Posterior cingulate gyrus (tissue), 11 donors: Measurements from ENCODE around the gene HIVEP3.

ENCODE experiments used
- DNase-seq, 10 donors: peaks; one replicate each; pipeline versions ENCODE4 v3.0.0 to v3.0.0-alpha.2; 2020 to 2021; ENCODE audit warnings: mixed read lengths in 3 of 10
- intact Hi-C: fragments of 100-400 bp; cut with DNase I; formaldehyde crosslinking; loops from one replicate; pipeline ENCODE4 v1.15.1; 2023

HIVEP3 gene

GRCh38 chr1:41537251-41537650 lies 381.5 kb downstream of the HIVEP3 start:
- DNase-seq, result peak in 5 of 10 donors; percentile 5 to 62 (median 33)
- intact Hi-C loops, result no loop called here

DNA sequence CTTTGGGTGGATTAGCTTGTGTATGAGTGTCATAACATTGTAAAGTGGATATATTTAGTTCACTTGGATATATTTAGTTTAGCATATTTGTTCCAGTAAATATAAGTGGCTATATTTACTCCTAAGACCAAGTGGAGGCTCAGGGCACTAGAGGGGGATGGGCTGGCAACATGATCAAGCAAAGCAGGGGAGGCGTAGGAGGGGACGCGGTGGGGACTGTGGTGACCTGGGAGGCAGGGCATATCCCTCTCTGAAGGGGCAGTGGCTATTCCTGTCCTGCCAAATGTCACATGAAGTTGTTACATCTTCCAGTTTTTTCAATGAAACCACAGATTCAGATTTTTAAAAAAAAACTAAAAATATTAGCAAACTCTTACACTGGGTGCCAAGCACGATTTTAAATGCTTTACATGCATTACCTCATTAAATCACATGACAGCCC lies 382.3 kb downstream of the HIVEP3 start:
- DNase-seq, result peak in 4 of 10 donors; percentile 2 to 70 (median 37)
- intact Hi-C loops, result no loop called here

DNA sequence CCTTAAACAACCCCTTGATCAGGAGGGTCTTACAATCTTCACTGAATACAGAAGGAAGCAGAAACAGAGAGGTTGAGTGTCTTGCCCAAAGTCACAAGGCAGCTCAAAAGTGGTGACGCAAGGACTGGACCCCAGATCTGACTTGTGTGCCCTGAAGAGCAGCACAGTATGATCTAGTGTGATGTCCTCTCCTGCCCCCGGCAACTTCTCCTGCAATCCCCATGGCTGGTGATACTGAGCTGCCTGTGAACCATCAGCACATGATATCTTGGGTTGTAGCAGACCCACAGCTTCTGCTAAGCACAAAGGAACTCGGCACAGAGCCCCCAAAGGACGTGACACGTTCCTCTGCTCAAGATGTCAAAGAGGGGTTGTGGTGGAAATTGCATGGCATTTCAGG lies 383.0 kb downstream of the HIVEP3 start:
- intact Hi-C loops, result no loop called here
- peak in 3 of 10 donors; percentile 1 to 21 (median 8) for DNase-seq

- intact Hi-C loops, result no loop called here
- DNase-seq, result peak in 5 of 10 donors; percentile 4 to 54 (median 20)
Measured at GRCh38 chr1:41535276-41535675, 383.4 kb downstream of the HIVEP3 start.

DNA sequence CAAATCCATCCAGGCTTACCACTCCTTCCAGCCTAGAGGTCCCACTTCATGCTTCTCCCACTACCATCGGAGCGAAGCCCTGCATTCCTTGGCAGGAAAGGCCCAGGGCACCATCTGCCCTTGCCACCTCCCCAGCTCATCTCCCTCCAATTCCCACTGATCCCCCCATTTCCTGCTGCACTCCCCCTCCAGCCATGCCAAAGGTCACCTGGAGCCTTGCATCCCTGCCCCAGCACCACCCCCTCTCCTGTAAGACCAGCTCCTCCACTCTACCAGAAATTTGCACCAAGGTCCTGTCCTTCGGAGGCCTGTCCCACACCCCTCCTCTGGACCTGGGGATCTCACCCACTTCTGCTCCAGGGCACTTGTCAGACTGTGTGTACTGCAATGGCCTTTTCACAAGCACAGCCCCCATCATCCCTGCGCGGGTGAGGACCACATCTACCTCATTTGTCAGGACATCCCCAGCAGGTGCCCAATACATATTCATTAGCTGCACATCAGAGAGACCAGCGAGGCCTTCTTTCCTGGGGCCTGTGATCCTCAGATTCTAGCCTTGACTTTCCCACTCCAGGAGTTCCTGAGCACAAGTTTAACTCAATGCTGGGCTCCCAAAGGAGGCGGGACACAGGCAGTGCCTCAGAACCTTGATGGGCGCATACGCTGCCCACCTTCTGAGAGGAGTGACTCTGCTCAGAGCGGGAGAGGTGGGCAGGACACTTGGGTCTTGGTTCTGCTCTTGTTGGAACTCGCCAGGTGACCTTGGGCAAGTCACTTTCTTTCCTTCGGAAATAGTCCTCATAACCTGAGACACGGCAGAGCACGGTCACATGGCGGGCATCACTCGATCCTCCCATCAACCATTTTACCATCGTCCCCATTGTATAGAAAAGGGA lies 384.3 kb downstream of the HIVEP3 start:
- intact Hi-C loops, result no loop called here
- DNase-seq, result peak in 5 of 10 donors; percentile 4 to 64 (median 25)

GRCh38 chr1:41533731-41534080 lies 385.0 kb downstream of the HIVEP3 start:
- intact Hi-C loops, result no loop called here
- DNase-seq, result peak in 3 of 10 donors; percentile 1 to 25 (median 3)

DNA sequence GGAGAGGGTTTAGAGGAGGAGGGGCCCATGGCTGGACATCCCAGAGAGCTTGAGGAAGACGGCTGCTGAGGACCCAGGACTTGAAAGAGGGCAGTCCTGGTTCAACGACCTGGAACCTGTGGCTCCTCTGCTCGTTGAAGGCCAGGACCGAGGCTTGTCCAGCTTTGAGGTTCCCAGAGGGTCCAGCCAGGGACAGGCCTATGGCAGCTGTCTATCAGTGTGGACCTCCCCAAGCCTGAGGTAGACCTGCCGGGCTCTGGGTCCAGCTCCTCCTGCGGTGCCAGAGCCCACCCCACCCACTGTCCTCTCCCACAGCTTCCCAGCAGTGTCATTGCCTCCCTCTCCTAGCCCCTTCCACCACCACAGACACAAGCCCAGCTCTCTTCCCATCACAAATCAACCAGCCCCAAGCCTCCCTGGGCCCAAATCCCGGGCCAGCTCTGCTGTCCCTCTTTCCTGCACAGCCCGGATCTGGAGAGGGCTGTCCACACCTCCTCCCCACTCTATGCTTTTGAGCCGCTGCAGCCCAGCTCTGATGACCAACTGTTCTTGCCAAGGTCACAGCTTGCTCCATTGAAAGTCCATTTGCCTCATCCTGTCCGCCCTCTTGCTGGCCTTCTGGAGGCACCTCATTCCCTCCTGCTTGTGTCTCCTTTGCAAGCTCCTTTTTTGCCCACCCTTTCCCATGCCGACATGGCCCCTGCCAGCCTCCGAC lies 385.5 kb downstream of the HIVEP3 start:
- intact Hi-C loops, result no loop called here
- peak in 5 of 10 donors; percentile 2 to 74 (median 49) for DNase-seq

- DNase-seq, result peak in 3 of 10 donors; percentile 0 to 42 (median 2)
- intact Hi-C loops, result no loop called here
Measured at GRCh38 chr1:41532206-41532975, 386.3 kb downstream of the HIVEP3 start.

GRCh38 chr1:41530411-41530810 lies 388.3 kb downstream of the HIVEP3 start:
- intact Hi-C loops, result no loop called here
- DNase-seq, result peak in 3 of 10 donors; percentile 2 to 40 (median 9)

DNA sequence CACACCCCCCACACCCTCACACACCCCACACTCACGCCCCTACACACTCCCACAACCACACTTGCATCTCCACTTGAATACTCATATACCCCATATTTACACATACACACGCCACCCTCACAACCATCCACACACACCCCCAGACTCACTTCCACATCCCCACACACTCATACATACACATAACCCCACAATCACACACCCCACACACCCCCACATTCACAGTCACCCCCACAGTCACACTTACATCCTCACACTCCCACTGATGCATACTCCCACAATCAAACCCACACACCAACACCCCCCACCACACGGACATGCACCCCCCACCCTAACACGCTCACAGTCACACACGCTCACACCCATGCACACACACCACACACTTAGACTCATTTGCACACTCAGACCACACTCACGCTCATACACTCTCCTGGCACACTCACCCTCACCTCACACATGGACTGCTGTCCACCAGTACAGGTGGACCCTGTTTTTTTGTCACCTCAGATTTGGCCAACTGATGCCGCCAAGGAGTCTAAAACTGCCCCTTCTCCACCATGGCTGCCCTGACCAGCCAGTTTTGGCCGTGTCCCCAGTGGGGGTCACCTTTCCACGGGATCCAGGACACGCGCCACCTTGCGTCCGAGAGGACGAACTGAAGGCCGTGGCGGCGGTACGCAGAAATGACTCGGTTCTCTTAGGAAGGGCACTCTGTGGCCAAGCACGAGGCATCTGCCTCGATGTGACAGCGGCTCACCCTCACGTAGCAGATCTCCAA lies 388.9 kb downstream of the HIVEP3 start:
- intact Hi-C loops, result no loop called here
- DNase-seq, result peak in 4 of 10 donors; percentile 0 to 68 (median 36)

DNA sequence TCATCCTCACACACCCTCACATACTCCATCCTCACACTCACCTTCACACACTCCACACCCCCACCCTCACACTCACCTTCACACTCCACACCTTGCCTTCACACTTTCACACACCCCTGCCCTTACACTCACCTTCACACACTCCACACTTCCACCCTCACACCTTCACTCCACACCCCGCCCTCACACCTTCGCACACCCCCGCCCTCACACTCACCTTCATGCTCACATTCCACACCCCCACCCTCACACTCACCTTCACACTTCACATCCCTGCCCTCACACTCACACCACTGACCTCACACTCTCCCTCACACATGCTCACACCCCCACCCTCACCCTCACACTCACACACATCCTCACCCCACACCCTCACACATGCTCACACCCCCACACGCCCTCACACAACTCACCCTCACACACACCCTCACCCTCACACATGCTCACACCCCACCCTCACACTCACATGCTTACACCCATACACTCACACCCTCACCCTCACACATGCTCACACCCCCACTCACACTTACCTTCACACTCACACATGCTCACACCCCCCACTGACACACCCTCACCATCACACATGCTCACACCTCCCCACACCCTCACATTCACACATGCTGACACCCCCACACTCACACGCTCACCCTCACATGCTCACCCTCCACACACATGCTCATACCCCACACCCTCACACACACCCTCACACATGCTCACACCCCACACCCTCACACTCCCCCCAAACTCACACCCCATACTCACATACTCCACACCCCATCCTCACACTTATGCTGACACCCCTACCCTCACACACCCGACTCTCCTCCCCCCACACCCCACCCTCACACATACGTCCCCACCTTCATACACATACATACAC lies 389.8 kb downstream of the HIVEP3 start:
- peak in 3 of 10 donors; percentile 2 to 26 (median 25) for DNase-seq

GRCh38 chr1:41528106-41528505 lies 390.6 kb downstream of the HIVEP3 start:
- intact Hi-C loops, result no loop called here
- DNase-seq, result peak in 3 of 10 donors; percentile 3 to 67 (median 32)

More for the DNA sequence above, 389.8 kb downstream of the HIVEP3 start:
- intact Hi-C loops, result no loop called here

GRCh38 chr1:41526956-41527561 lies 391.7 kb downstream of the HIVEP3 start:
- intact Hi-C loops, result no loop called here
- peak in 3 of 10 donors; percentile 14 to 40 (median 24) for DNase-seq

GRCh38 chr1:41525891-41526587 lies 392.7 kb downstream of the HIVEP3 start:
- intact Hi-C loops, result no loop called here
- peak in 2 of 10 donors; percentile 13 to 78 for DNase-seq

DNA sequence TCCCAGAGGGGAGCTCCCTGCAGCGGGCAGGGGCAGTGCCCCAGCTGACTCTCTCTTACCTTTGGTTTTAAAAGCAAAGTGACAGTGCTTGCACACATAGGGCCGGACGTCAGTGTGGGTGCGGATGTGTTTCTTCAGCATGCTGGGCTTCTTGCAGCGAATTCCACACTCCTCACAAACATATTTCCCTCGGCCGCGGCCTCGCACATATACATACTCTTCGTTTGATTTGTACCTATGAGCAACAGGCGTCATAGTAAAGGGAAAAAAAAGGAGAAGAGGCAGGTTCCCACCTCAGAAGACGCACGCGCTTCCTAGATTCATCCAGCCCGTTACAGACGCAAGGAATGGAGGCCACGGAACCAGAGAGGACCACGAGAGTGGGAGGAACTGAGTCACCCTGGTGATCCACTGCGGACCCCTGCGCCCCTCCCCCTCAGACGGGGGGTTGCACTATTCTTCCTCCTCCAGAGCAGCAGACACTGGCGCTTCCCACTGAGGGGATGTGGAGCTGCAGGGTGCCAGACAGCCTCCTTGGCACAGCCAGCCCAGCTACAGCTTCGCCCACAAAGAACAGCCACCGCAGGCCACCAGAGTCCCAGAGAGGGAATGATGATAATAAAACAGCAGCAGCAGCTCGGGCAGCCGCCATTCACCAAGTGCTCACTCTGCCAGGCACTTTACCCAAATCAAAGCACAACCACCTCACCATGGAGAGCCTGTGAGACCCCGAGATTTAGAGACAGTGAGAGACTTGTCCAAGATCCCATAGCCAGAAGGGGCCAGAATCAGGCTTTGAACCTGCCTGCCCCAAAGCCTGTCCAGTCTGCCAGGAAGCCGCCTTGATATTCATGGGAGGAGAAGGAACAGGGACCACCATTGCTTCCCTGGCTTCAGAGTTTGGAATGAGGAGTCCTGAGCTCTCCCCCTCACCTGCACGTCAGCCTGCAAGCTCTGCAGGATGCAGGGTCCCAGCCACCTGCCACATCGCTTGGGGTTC lies 393.7 kb downstream of the HIVEP3 start:
- peak in 3 of 10 donors; percentile 77 to 83 (median 81) for DNase-seq
- intact Hi-C loops, result no loop called here

- DNase-seq, result peak in 1 of 10 donors; percentile 82
- intact Hi-C loops, result no loop called here
Measured at GRCh38 chr1:41523949-41524675, 394.6 kb downstream of the HIVEP3 start.
